A549 (cell line): ENCODE results near the gene MEAK7. TPM values are rescaled to one million over a fixed set of nuclear protein-coding genes. Genes with fewer than 3 reads are reported as not detected.

ENCODE experiments used
- ATAC-seq, 2 experiments: fragments of 200-7000 bp in 1 of 2; fragments of >200 bp in 1 of 2; cut with Nextera tagmentation in 1 of 2; cut with Tn5 transposase in 1 of 2; 3 replicates each; pipeline versions ENCODE4 v1.8.0 to v1.9.1; 2018 to 2020; ENCODE audit warnings: mild to moderate bottlenecking in 1 of 2, moderate library complexity in 1 of 2
- CTCF ChIA-PET: fragments of 300-600 bp; sonication (Branson Sonifier 250); formaldehyde crosslinking; extraction: SDS; loops from one replicate; lab custom pipeline; 2021; ENCODE audit warnings: antibody characterized with exemption, inconsistent platforms; lab: Yijun Ruan, JAX
- POLR2A ChIA-PET: fragments of 350-600 bp; formaldehyde crosslinking; extraction: SDS; loops from one replicate; lab custom pipeline; 2021; ENCODE audit warnings: antibody characterized with exemption, inconsistent platforms; lab: Yijun Ruan, JAX
- DNase-seq, 2 experiments: peaks; one replicate each; pipeline versions ENCODE4 v3.0.0 to v3.0.0-alpha.2; 2011 to 2016; ENCODE audit warnings: low read depth in 1 of 2, low spot score in 1 of 2
- FAIRE-seq: peaks from 2 replicates; lab custom pipeline; 2011; peaks lifted over from hg19 to GRCh38; lab: Jason Lieb, UNC
- H3K27ac ChIP-seq, 2 experiments: fragments of >200 bp; sonication (Bioruptor Twin); formaldehyde crosslinking; 3 replicates each; pipeline ENCODE4 v1.5.1; 2016 to 2017
- H3K4me1 ChIP-seq: fragments of >200 bp; sonication (Bioruptor Twin); formaldehyde crosslinking; 3 replicates; pipeline ENCODE4 v1.6.1; 2016
- H3K4me2 ChIP-seq: fragments of >200 bp; sonication (Bioruptor Twin); formaldehyde crosslinking; 3 replicates; pipeline ENCODE4 v1.6.1; 2016
- H3K4me3 ChIP-seq: fragments of >200 bp; sonication (Bioruptor Twin); formaldehyde crosslinking; 3 replicates; pipeline ENCODE4 v1.5.1; 2016
- H3K9me3 ChIP-seq: fragments of >200 bp; sonication (Bioruptor Twin); formaldehyde crosslinking; 3 replicates; pipeline ENCODE4 v1.6.1; 2016
- ATOH8 ChIP-seq: fragments of 250-450 bp; sonication (Bioruptor Pico); IDR thresholded peaks from 2 replicates; pipeline ENCODE4 v1.5.0; 2020; ENCODE audit warnings: low read depth, mild to moderate bottlenecking, moderate library complexity
- BHLHE40 ChIP-seq: IDR thresholded peaks from 2 replicates; pipeline ENCODE4 v1.6.1; 2012; ENCODE audit warnings: low read depth, low read length, inconsistent platforms
- EHF ChIP-seq: fragments of 250-450 bp; sonication (Bioruptor Pico); IDR thresholded peaks from 2 replicates; pipeline ENCODE4 v1.5.0; 2020; ENCODE audit warnings: mild to moderate bottlenecking
- EHMT2 ChIP-seq: fragments of 200-600 bp; sonication (generic); IDR thresholded peaks from 2 replicates; pipeline ENCODE4 v1.6.1; 2016; ENCODE audit warnings: antibody characterized with exemption, low read depth, mild to moderate bottlenecking, moderate library complexity
- GATA3 ChIP-seq: IDR thresholded peaks from 2 replicates; pipeline ENCODE4 v1.6.1; 2012; ENCODE audit warnings: borderline replicate concordance
- HDAC2 ChIP-seq: fragments of 200-600 bp; sonication (generic); IDR thresholded peaks from 2 replicates; pipeline ENCODE4 v1.6.1; 2016
- HES2 ChIP-seq: fragments of >200 bp; sonication (Bioruptor Twin); formaldehyde crosslinking; IDR thresholded peaks from 2 replicates; pipeline ENCODE4 v1.6.1; 2016
- HOXA7 ChIP-seq: fragments of 250-450 bp; sonication (Bioruptor Pico); IDR thresholded peaks from 2 replicates; pipeline ENCODE4 v1.5.0; 2020; ENCODE audit warnings: mild to moderate bottlenecking, moderate library complexity
- JUN ChIP-seq, 2 experiments: fragments of >200 bp; sonication (Bioruptor Twin); formaldehyde crosslinking; IDR thresholded peaks; 2 replicates in 1 of 2; 3 replicates in 1 of 2; pipeline ENCODE4 v1.6.1; 2016 to 2017
- KDM1A ChIP-seq: fragments of 200-600 bp; sonication (generic); IDR thresholded peaks from 2 replicates; pipeline ENCODE4 v1.6.1; 2016; ENCODE audit warnings: low read depth, mild to moderate bottlenecking
- MAFK ChIP-seq: fragments of 450-650 bp; IDR thresholded peaks from 2 replicates; pipeline ENCODE4 v1.6.1; 2014; ENCODE audit not compliant: partially characterized antibody
- MAX ChIP-seq: IDR thresholded peaks from 2 replicates; pipeline ENCODE4 v1.6.1; 2012
- MAZ ChIP-seq: fragments of 150-350 bp; IDR thresholded peaks from 2 replicates; pipeline ENCODE4 v1.6.1; 2014; ENCODE audit warnings: antibody characterized with exemption, low read depth, low read length, borderline replicate concordance
- MYC ChIP-seq: IDR thresholded peaks from 2 replicates; pipeline ENCODE4 v1.6.1; 2012; ENCODE audit warnings: mild to moderate bottlenecking, inconsistent platforms, low read length, improper control_type of control experiment, borderline replicate concordance
- NR3C1 ChIP-seq: fragments of >200 bp; sonication (Bioruptor Twin); formaldehyde crosslinking; IDR thresholded peaks from 3 replicates; pipeline ENCODE4 v1.6.1; 2017
- POLR2AphosphoS2 ChIP-seq: conservative IDR thresholded peaks from 2 replicates; pipeline ENCODE4 v1.6.1; 2012; ENCODE audit warnings: low read length, improper control_type of control experiment, inconsistent platforms
- RCOR1 ChIP-seq: fragments of 150-350 bp; IDR thresholded peaks from 2 replicates; pipeline ENCODE4 v1.6.1; 2014; ENCODE audit warnings: antibody characterized with exemption, low read length, low read depth
- RFX5 ChIP-seq: fragments of 450-650 bp; IDR thresholded peaks from 2 replicates; pipeline ENCODE4 v1.7.1; 2014; ENCODE audit warnings: antibody characterized with exemption, mild to moderate bottlenecking, moderate library complexity
- RNF2 ChIP-seq: fragments of 200-600 bp; sonication (generic); IDR thresholded peaks from 2 replicates; pipeline ENCODE4 v1.6.1; 2016; ENCODE audit warnings: low read depth, mild to moderate bottlenecking, antibody characterized with exemption, moderate library complexity, borderline replicate concordance
- SMC3 ChIP-seq: fragments of >200 bp; sonication (Bioruptor Twin); formaldehyde crosslinking; IDR thresholded peaks from 3 replicates; pipeline ENCODE4 v1.6.1; 2018; ENCODE audit warnings: inconsistent platforms
- TP53 ChIP-seq: fragments of 250-450 bp; sonication (Bioruptor Pico); IDR thresholded peaks from 2 replicates; pipeline ENCODE4 v1.5.0; 2021; ENCODE audit warnings: mild to moderate bottlenecking, moderate library complexity
- ZC3H11A ChIP-seq: fragments of 450-650 bp; IDR thresholded peaks from 2 replicates; pipeline ENCODE4 v1.6.1; 2014; ENCODE audit warnings: antibody characterized with exemption, mild to moderate bottlenecking
- WGBS: methylation state at CpG from one replicate; pipeline ENCODE4 v1.1.6; 2017; ENCODE audit errors: missing lambda C conversion rate; 5-methylcytosine and 5-hydroxymethylcytosine counted together
- polyA plus RNA-seq, 4 experiments: library from polyadenylated mRNA; depleted of rRNA in 3 of 4; stranded (reverse); fragments of >200 nt; fragmentation: RNase III in 1 of 4; extraction: RNeasy Plus Mini Kit Qiagen cat#74134 plus additional on column Dnase treatment in 1 of 4; gene quantifications; 2 replicates in 3 of 4; 3 replicates in 1 of 4; pipeline ENCODE4 v1.2.3, GENCODE V29; 2011 to 2017
- TF ChIP-seq, protein P1 (sequence below): fragments of >200 bp; sonication (Bioruptor Twin); formaldehyde crosslinking; IDR thresholded peaks from 3 replicates; pipeline ENCODE4 v1.6.1; 2016
- TF ChIP-seq, protein P2 (sequence below): fragments of 200-600 bp; sonication (generic); IDR thresholded peaks from 2 replicates; pipeline ENCODE4 v1.6.1; 2016; ENCODE audit warnings: antibody characterized with exemption, mild to moderate bottlenecking, moderate library complexity
- TF ChIP-seq, protein P3 (sequence below): fragments of 250-450 bp; sonication (Bioruptor Pico); IDR thresholded peaks from 2 replicates; pipeline ENCODE4 v1.5.0; 2021; ENCODE audit warnings: mild to moderate bottlenecking, moderate library complexity, borderline replicate concordance
- TF ChIP-seq, protein P4 (sequence below): fragments of 150-350 bp; IDR thresholded peaks from 2 replicates; pipeline ENCODE4 v1.6.1; 2014; ENCODE audit warnings: low read depth, mild to moderate bottlenecking, low read length

MEAK7 gene
- polyA plus RNA-seq, 2 of the 4 experiments (the other 2 are of a cell fraction): 26.2 to 30.5 TPM

GRCh38 chr16:84521497-84521770 is 17.0 kb upstream of the MEAK7 start:
- Histone ChIP-seq H3K27ac (no peak overlapping the region), H3K9me3 (no peaks in the 10 kb centered on the region), H3K4me2 (no peak overlapping the region), H3K4me1 (no peaks in the 10 kb centered on the region), H3K4me3 (no peak overlapping the region)
- TF ChIP-seq ZC3H11A (no peak), RFX5 (no peak), BHLHE40 (no peak), EHF (CRISPR knock-in tag) (no peak), GATA3 (no peak), MYC (no peak), ATOH8 (CRISPR knock-in tag) (no peak), HES2 (no peak), RNF2 (no peak), EHMT2 (no peak), POLR2AphosphoS2 (no peak), MAFK (no peak), HDAC2 (no peak), MAZ (no peak)
- TF ChIP-seq, protein P1, sequence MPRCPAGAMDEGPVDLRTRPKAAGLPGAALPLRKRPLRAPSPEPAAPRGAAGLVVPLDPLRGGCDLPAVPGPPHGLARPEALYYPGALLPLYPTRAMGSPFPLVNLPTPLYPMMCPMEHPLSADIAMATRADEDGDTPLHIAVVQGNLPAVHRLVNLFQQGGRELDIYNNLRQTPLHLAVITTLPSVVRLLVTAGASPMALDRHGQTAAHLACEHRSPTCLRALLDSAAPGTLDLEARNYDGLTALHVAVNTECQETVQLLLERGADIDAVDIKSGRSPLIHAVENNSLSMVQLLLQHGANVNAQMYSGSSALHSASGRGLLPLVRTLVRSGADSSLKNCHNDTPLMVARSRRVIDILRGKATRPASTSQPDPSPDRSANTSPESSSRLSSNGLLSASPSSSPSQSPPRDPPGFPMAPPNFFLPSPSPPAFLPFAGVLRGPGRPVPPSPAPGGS: no peak
- TF ChIP-seq, protein P2, sequence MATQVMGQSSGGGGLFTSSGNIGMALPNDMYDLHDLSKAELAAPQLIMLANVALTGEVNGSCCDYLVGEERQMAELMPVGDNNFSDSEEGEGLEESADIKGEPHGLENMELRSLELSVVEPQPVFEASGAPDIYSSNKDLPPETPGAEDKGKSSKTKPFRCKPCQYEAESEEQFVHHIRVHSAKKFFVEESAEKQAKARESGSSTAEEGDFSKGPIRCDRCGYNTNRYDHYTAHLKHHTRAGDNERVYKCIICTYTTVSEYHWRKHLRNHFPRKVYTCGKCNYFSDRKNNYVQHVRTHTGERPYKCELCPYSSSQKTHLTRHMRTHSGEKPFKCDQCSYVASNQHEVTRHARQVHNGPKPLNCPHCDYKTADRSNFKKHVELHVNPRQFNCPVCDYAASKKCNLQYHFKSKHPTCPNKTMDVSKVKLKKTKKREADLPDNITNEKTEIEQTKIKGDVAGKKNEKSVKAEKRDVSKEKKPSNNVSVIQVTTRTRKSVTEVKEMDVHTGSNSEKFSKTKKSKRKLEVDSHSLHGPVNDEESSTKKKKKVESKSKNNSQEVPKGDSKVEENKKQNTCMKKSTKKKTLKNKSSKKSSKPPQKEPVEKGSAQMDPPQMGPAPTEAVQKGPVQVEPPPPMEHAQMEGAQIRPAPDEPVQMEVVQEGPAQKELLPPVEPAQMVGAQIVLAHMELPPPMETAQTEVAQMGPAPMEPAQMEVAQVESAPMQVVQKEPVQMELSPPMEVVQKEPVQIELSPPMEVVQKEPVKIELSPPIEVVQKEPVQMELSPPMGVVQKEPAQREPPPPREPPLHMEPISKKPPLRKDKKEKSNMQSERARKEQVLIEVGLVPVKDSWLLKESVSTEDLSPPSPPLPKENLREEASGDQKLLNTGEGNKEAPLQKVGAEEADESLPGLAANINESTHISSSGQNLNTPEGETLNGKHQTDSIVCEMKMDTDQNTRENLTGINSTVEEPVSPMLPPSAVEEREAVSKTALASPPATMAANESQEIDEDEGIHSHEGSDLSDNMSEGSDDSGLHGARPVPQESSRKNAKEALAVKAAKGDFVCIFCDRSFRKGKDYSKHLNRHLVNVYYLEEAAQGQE: no peak
- TF ChIP-seq, protein P3, sequence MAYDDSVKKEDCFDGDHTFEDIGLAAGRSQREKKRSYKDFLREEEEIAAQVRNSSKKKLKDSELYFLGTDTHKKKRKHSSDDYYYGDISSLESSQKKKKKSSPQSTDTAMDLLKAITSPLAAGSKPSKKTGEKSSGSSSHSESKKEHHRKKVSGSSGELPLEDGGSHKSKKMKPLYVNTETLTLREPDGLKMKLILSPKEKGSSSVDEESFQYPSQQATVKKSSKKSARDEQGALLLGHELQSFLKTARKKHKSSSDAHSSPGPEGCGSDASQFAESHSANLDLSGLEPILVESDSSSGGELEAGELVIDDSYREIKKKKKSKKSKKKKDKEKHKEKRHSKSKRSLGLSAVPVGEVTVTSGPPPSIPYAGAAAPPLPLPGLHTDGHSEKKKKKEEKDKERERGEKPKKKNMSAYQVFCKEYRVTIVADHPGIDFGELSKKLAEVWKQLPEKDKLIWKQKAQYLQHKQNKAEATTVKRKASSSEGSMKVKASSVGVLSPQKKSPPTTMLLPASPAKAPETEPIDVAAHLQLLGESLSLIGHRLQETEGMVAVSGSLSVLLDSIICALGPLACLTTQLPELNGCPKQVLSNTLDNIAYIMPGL (CRISPR knock-in tag): no peak
- DNase-seq: no peak
- ChIA-PET POLR2A (no interaction called here), CTCF (interaction anchor here (0.8 to 20.3 kb wide), 7 partner anchors 9 to 100 kb away, joined by 3 to 284 read pairs (median 9); partner anchors contain the start of genes COTL1 and MEAK7)
- no peak for FAIRE-seq
- no peak for ATAC-seq
- 81% methylated on average over 4 of the region's 4 CpGs for WGBS

GRCh38 chr16:84520725-84521496 is 16.5 kb upstream of the MEAK7 start:
- POLR2A ChIA-PET: no interaction called here
- Histone ChIP-seq H3K9me3 (no peaks in the 10 kb centered on the region), H3K27ac (no peak overlapping the region), H3K4me2 (no peak overlapping the region), H3K4me1 (no peaks in the 10 kb centered on the region), H3K4me3 (no peak overlapping the region)
- no peak for DNase-seq
- CTCF ChIA-PET: interaction anchor here (0.8 to 20.3 kb wide), 7 partner anchors 9 to 122 kb away, joined by 3 to 284 read pairs (median 9); partner anchors contain the start of genes COTL1 and MEAK7
- no peak for FAIRE-seq
- ATAC-seq: no peak; a peak in 1 of 6 replicates
- WGBS: 70% methylated on average over 17 of the region's 17 CpGs
- TF ChIP-seq MAX: no peak
- no peak for TF ChIP-seq HDAC2
- no peak for TF ChIP-seq TP53 (CRISPR knock-in tag)
- no peak for TF ChIP-seq JUN (IDR thresholded peaks at IDR 0.05)
- TF ChIP-seq, protein P4, sequence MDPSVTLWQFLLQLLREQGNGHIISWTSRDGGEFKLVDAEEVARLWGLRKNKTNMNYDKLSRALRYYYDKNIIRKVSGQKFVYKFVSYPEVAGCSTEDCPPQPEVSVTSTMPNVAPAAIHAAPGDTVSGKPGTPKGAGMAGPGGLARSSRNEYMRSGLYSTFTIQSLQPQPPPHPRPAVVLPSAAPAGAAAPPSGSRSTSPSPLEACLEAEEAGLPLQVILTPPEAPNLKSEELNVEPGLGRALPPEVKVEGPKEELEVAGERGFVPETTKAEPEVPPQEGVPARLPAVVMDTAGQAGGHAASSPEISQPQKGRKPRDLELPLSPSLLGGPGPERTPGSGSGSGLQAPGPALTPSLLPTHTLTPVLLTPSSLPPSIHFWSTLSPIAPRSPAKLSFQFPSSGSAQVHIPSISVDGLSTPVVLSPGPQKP: no peak
- TF ChIP-seq RCOR1: no peak
- no peak for TF ChIP-seq ATOH8 (CRISPR knock-in tag)
- TF ChIP-seq HOXA7 (CRISPR knock-in tag): no peak
- TF ChIP-seq NR3C1: no peak
- no peak for TF ChIP-seq KDM1A
- no peak for TF ChIP-seq HES2
- TF ChIP-seq SMC3: no peak
